ENCODE data around the gene ARAF.

DNA sequence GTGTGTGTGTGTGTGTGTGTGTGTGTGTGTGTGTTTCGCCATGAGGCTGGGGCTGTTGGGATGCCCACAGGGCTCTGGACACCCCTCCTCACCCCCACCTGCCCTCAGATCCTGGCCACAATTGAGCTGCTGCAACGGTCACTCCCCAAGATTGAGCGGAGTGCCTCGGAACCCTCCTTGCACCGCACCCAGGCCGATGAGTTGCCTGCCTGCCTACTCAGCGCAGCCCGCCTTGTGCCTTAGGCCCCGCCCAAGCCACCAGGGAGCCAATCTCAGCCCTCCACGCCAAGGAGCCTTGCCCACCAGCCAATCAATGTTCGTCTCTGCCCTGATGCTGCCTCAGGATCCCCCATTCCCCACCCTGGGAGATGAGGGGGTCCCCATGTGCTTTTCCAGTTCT is 10.2 kb downstream of the ARAF start:
- TF ChIP-seq, protein P1, sequence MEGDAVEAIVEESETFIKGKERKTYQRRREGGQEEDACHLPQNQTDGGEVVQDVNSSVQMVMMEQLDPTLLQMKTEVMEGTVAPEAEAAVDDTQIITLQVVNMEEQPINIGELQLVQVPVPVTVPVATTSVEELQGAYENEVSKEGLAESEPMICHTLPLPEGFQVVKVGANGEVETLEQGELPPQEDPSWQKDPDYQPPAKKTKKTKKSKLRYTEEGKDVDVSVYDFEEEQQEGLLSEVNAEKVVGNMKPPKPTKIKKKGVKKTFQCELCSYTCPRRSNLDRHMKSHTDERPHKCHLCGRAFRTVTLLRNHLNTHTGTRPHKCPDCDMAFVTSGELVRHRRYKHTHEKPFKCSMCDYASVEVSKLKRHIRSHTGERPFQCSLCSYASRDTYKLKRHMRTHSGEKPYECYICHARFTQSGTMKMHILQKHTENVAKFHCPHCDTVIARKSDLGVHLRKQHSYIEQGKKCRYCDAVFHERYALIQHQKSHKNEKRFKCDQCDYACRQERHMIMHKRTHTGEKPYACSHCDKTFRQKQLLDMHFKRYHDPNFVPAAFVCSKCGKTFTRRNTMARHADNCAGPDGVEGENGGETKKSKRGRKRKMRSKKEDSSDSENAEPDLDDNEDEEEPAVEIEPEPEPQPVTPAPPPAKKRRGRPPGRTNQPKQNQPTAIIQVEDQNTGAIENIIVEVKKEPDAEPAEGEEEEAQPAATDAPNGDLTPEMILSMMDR (IDR thresholded peaks at IDR 0.05; ENCODE audit: low read length), result no peak
- TF ChIP-seq EZH2 (optimal IDR thresholded peaks at IDR 0.05; ENCODE audit: low read depth, low read length) (no peak), EZH2phosphoT487 (IDR thresholded peaks at IDR 0.05; ENCODE audit: low read length) (no peak)

All from MM.1S (cell line).